Epithelial cell of prostate (primary cell): ENCODE data around the gene FBXO41.

ENCODE experiments used
- DNase-seq: peaks from one replicate; pipeline ENCODE4 v3.0.0-alpha.2; 2011; ENCODE audit warnings: low read depth, low spot score
- H3K27ac ChIP-seq: fragments of 450-650 bp; 2 replicates; pipeline ENCODE4 v1.5.1; 2017; ENCODE audit warnings: mild to moderate bottlenecking

The FBXO41 gene

GRCh38 chr2:73218298-73218697, 66.0 kb downstream of the FBXO41 start:
- no peak for DNase-seq
- H3K27ac ChIP-seq = no peak overlapping the region

GRCh38 chr2:73217826-73218225, 66.5 kb downstream of the FBXO41 start:
- H3K27ac ChIP-seq = no peak overlapping the region
- no peak for DNase-seq

DNA sequence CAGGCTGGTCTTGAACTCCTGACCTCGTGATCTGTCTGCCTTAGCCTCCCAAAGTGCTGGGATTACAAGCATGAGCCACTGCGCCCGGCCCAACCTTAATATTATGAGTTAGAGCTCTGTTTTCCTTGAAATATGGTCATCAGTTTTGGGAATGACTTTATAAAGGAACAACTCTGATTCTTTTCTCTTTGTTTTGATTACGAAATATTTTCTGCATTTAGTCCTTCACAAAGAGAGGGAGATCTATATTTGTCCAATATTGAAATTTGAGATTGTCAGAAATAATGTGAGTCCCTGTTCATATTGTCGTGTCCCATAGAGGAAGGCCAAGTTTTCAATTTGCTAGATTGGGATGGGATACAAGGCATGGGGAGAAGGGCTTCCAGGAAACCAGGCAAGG, 67.1 kb downstream of the FBXO41 start:
- no peak overlapping the region for H3K27ac ChIP-seq
- DNase-seq = no peak

- DNase-seq = no peak
These were observed 69.0 kb downstream of the FBXO41 start for GRCh38 chr2:73215254-73215653.

GRCh38 chr2:73214120-73215035, 69.9 kb downstream of the FBXO41 start, which contains the start of gene SMYD5:
Gene SMYD5, plus strand, starts transcription at chr2:73214245. Its CDS starts 22 bp downstream, at chr2:73214267.
- no peak for DNase-seq
- H3K27ac ChIP-seq = no peak within 1 kb of the TSS

More at GRCh38 chr2:73215254-73215653, 69.0 kb downstream of the FBXO41 start:
- H3K27ac ChIP-seq = no peak overlapping the region

GRCh38 chr2:73212448-73213176, 71.7 kb downstream of the FBXO41 start:
- DNase-seq = no peak
- no peak overlapping the region for H3K27ac ChIP-seq

GRCh38 chr2:73212098-73212447, 72.2 kb downstream of the FBXO41 start:
- H3K27ac ChIP-seq = no peak overlapping the region
- DNase-seq = no peak

- DNase-seq = no peak
These were observed 73.6 kb downstream of the FBXO41 start for GRCh38 chr2:73210696-73211095.

GRCh38 chr2:73210019-73210418, 74.3 kb downstream of the FBXO41 start:
- DNase-seq = no peak
- H3K27ac ChIP-seq = no peak overlapping the region

More at GRCh38 chr2:73210696-73211095, 73.6 kb downstream of the FBXO41 start:
- H3K27ac ChIP-seq = no peak overlapping the region

DNA sequence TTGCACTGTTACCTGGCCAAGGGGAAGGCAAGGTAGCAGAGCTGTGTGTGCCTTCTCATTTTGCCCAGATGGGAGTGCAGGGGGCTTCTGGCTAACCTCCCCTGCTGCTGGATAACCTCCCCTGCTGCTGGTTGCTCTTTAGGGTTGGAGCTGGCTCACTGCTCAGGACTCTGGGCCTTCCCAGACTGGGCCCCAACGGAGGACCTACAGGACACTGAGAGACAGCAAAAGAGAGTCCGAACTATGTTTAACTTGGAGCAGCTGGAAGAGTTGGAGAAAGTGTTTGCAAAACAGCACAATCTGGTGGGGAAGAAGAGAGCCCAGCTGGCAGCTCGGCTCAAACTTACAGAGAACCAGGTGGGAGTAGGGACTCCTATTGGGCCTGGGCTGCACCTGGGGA, 76.0 kb downstream of the FBXO41 start:
- no peak overlapping the region for H3K27ac ChIP-seq
- DNase-seq = no peak

GRCh38 chr2:73205611-73206010, 78.7 kb downstream of the FBXO41 start:
- H3K27ac ChIP-seq = no peak overlapping the region
- no peak for DNase-seq
